Right ventricle myocardium inferior (tissue), 1 donor: ENCODE measurements around the gene PEX6. TPM values are rescaled to one million over a fixed set of nuclear protein-coding genes. Genes with fewer than 3 reads are reported as not detected.

Experiments
- total RNA-seq: library from RNA; stranded (reverse); fragmentation: NEBNext Ultra II Directional; extraction: Animal tissue kit (Norgen Biotek cat#: 25700); gene quantifications from one replicate; pipeline ENCODE4 v1.2.1, GENCODE V29; 2021
- donor health status: DM: no; HTN: yes; CAD: no; lungs with severe emphysema.

Gene PEX6
- total RNA-seq, 1 donor from 2014 or later, result 25.5 TPM

Other genes with a start within 250 kb of the PEX6 start
- gene TBCC, start 233.1 kb downstream of the PEX6 start, total RNA-seq, result 12.0 TPM
- 11.6 TPM for gene BICRAL, start 197.1 kb downstream of the PEX6 start, total RNA-seq
- 44.5 TPM for gene RPL7L1, start 99.6 kb downstream of the PEX6 start, total RNA-seq
- not detected for gene PTCRA, start 63.1 kb downstream of the PEX6 start, total RNA-seq
- gene CNPY3, start 49.7 kb downstream of the PEX6 start, total RNA-seq, result 22.9 TPM
- gene GNMT, start 18.4 kb downstream of the PEX6 start, total RNA-seq, result 0.97 TPM
- gene PPP2R5D, start 5.4 kb upstream of the PEX6 start, total RNA-seq, result 34.2 TPM
- gene MEA1, start 34.8 kb upstream of the PEX6 start, total RNA-seq, result 32.1 TPM
- 145 TPM for gene KLHDC3, start 35.1 kb upstream of the PEX6 start, total RNA-seq
- 26.1 TPM for gene RRP36, start 42.4 kb upstream of the PEX6 start, total RNA-seq
- 7.3 TPM for gene CUL7, start 74.7 kb upstream of the PEX6 start, total RNA-seq
- gene MRPL2, start 80.3 kb upstream of the PEX6 start, total RNA-seq, result 99.7 TPM
- 30.0 TPM for gene KLC4, start 80.5 kb upstream of the PEX6 start, total RNA-seq
- gene PTK7, start 97.1 kb upstream of the PEX6 start, total RNA-seq, result 1.7 TPM
- 77.6 TPM for gene SRF, start 192.1 kb upstream of the PEX6 start, total RNA-seq
- gene CUL9, start 203.0 kb upstream of the PEX6 start, total RNA-seq, result 14.0 TPM